GM10266 (cell line): Measurements from ENCODE around the gene SMTN.

Source experiments
- DNase-seq: peaks from one replicate; pipeline ENCODE4 v3.0.0; 2012; ENCODE audit errors: extremely low spot score
- CTCF ChIP-seq: IDR thresholded peaks from 2 replicates; pipeline ENCODE4 v1.5.1; 2012; ENCODE audit warnings: mild to moderate bottlenecking, low read depth; ENCODE audit not compliant: control insufficient read depth, insufficient read depth; ENCODE audit errors: missing control alignments

SMTN gene

DNA sequence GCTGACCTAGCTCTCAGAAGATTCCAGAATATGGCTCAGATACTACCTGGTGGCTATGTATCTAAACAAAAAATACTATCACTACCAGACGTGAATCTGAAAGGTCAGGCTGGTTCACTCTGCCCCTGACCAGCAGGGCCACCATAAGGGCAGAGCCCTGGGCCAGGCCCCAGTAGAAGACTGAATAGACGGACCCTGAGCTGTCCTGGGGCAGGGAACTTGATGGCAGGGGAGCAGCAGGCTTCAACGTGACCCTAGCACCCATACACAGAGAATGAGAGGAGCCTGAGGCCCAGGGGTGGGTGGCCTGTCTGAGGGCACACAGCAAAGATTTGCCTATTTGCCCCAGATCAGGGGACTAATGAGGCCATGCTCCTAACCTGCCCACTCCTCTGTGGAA is 72.2 kb downstream of the SMTN start:
- TF ChIP-seq CTCF, result no peak
- no peak for DNase-seq
